Mesodermal cell (in vitro differentiated cells): ENCODE data around the gene ATXN7L1.
"Not testable (repeated sequence)": the region's sequence is repeated elsewhere in the genome, so short reads cannot be mapped to it uniquely, and the experiment has no call there.

Source experiments
- H3K27ac ChIP-seq: 2 replicates; pipeline ENCODE4 v1.7.0; 2013; ENCODE audit warnings: mild to moderate bottlenecking, low read depth, low read length, moderate library complexity; ENCODE audit not compliant: severe bottlenecking
- H3K36me3 ChIP-seq: 2 replicates; pipeline ENCODE4 v1.7.1; 2013; ENCODE audit warnings: mild to moderate bottlenecking, low read length, moderate library complexity; ENCODE audit not compliant: control insufficient read depth, insufficient read depth
- H3K4me1 ChIP-seq: one replicate; pipeline ENCODE4 v1.7.1; 2013; ENCODE audit warnings: mild to moderate bottlenecking, low read length; ENCODE audit not compliant: insufficient read depth, control insufficient read depth, poor library complexity, severe bottlenecking
- H3K4me3 ChIP-seq: 2 replicates; pipeline ENCODE4 v1.7.0; 2013; ENCODE audit warnings: low read length, control low read depth, mild to moderate bottlenecking; ENCODE audit not compliant: insufficient read depth, poor library complexity, severe bottlenecking; ENCODE audit errors: extremely low read depth
- H3K9me3 ChIP-seq: 2 replicates; pipeline ENCODE4 v1.7.1; 2013; ENCODE audit warnings: mild to moderate bottlenecking, low read length, moderate library complexity; ENCODE audit not compliant: control insufficient read depth
- WGBS, 2 experiments: methylation state at CpG; one replicate each; pipeline ENCODE4 v1.1.5; 2013; ENCODE audit warnings: missing lambda C conversion rate in 2 of 2; ENCODE audit not compliant: insufficient coverage in 2 of 2; 5-methylcytosine and 5-hydroxymethylcytosine counted together

Gene ATXN7L1

DNA sequence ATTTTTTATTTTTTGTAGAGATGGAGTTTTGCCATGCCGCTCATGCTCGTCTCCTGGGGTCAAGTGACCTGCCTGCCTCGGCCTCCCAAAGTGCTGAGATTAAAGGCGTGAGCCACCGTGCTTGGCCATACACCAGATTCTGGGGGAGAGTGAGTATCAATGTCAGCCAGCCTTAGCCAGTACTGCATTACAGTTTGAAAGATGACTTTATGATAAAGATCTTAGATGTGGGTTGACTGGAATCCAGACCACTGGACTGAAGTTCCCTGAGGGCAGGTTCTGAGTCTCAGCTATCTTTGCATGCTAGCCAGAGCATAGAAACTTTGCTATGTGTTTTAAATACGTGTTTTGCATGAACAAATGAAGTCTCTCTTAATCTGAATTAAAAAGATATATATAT is 177.9 kb downstream of the ATXN7L1 start:
- Histone ChIP-seq H3K36me3 (peaks cover 4% of the 10 kb centered on the region), H3K4me3 (no peak overlapping the region), H3K4me1 (no peaks in the 10 kb centered on the region), H3K27ac (no peak overlapping the region), H3K9me3 (no peaks in the 10 kb centered on the region)
- WGBS, 2 experiments, result 89 to 95% methylated on average over 5 of the region's 6 CpGs

DNA sequence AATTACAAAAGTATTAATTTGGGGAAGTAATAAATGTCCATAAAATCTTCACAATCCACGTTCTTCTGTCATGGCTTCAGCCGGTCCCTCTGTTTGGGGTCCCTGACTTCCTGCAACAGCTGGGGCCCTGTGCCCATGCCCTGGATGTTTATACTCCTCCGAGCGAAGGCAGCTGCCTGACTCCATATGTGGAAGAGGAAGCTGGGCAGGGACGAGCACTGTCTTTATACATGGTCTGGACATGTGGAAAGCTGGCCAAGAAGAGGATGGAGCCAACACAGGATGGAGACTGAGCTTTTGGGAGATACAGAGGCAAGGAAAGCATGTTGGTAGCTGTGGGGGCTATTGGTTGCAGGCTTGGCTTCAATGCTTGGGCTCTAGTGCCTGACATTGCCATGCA is 178.6 kb downstream of the ATXN7L1 start:
- peaks cover 4% of the 10 kb centered on the region for H3K36me3 ChIP-seq
- 90 to 94% methylated on average over 3 to 4 of the region's 5 CpGs for WGBS, 2 experiments

DNA sequence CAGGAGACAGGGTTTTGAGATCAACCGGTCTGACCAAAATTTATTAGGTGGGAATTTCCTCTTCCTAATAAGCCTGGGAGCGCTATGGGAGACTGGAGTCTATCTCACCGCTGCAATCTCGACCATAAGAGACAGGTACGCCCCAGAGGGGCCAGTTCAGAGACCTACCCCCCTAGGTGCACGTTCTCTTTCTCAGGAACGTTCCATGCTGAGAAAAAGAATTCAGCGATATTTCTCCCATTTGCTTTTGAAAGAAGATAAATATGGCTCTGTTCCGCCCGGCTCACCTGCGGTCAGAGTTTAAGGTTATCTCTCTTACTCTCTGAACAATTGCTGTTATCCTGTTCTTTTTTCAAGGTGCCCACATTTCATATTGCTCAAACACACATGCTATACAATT is 179.2 kb downstream of the ATXN7L1 start:
- WGBS, 2 experiments, result 40 to 49% methylated on average over 7 to 9 of the region's 11 CpGs
- not testable (repeated sequence) for H3K4me3 ChIP-seq, H3K4me1 ChIP-seq, H3K36me3 ChIP-seq, H3K9me3 ChIP-seq, H3K27ac ChIP-seq

More for the DNA sequence above, 178.6 kb downstream of the ATXN7L1 start:
- Histone ChIP-seq H3K9me3 (no peaks in the 10 kb centered on the region), H3K27ac (no peak overlapping the region), H3K4me1 (no peaks in the 10 kb centered on the region), H3K4me3 (no peak overlapping the region)

DNA sequence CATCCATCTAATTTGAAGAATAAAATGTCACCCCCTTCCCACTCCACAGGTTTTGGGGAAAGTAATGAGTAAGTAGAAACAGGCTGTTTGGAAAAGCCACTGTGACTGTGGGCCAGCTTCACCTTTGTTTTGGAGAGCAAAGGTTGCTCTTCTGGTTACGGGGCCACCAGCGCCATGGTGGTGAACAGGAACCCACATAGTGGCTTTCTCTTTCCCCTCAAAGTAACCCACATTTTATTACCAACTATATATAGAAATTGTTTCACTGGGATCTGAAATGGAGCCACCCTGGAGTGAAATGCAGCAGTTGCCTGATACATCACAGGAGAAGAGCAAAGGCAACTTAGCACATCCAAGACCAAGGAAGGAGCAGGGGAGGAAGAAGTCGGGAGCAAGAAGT is 182.8 kb downstream of the ATXN7L1 start:
- WGBS, 2 experiments, result 88% methylated on average over 2 of the region's 3 CpGs; no CpG with 5 or more reads in 1 of the 2 experiments
- Histone ChIP-seq H3K4me3 (no peak overlapping the region), H3K9me3 (no peaks in the 10 kb centered on the region), H3K36me3 (peaks cover 4% of the 10 kb centered on the region), H3K27ac (no peak overlapping the region), H3K4me1 (peaks cover 15% of the 10 kb centered on the region)

DNA sequence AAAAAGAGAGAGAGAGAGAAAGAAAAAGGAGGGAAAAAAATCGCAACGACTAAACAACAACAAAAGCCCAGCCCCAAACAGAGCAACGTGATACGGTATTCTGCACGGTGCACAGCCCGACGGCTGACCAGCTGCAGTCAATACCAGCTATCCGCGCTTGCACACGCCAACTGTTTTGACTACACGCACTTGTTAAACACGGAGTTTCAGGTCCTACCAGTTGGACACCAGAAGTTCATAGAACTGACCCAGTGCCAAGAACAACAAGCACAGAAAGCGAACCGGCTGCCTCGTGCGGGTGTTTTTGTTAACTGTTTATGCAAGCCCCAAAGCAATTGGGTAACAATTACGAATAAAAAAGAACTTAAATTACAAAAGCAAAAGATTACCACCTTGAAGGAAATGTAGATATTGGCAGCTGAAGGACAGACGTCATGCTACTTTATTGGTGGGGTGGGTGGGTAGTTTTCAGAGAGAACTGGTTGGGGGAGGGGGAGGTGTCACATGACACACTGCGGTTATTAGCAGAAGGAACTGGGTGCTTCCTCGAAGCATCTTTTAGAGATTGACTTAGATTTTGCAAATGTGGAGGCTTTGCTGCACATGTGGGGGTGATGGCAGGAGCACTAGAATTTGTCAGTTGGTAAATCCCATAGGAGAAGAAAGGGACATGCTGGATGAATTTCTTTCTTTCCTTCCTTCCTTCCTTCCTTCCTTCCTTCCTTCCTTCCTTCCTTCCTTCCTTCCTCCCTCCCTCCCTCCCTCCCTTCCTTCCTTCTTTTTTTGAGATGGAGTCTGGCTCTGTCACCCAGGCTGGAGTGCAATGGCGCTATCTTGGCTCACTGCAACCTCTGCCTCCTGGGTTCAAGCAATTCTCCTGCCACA is 184.5 kb downstream of the ATXN7L1 start:
- 38 to 49% methylated on average over 10 to 14 of the region's 21 CpGs for WGBS, 2 experiments

DNA sequence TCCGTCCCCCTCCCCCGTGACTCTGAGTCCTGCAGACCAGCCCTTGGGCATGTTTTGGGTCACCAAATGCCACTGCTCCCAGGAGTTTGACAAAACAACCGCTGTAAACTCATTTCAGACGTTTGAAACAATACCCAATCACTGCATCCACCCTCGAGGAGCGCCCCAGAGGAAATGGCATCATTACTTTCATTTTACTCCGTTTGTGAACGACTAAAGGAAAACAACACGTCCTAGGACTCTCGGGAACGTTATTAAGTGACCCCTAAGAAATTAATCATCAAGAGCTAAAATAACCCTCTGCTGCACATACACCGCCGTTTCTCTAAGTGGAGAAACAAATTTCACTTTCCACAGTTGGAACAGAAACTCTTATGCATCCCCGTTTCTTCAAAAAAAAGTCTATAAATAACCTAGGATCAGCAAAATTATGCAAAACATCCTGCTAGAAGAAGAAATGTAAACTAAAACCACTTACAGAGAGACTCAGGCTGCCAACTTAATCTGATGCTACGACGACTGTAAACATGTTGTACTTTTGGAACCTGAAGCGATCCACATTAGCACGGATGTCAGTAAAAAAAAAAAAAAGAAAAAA is 185.2 kb downstream of the ATXN7L1 start:
- Histone ChIP-seq H3K4me1 (peaks cover 15% of the 10 kb centered on the region), H3K9me3 (no peaks in the 10 kb centered on the region), H3K4me3 (no peak overlapping the region), H3K36me3 (peaks cover 2% of the 10 kb centered on the region), H3K27ac (no peak overlapping the region)
- 41 to 45% methylated on average over 13 to 14 of the region's 18 CpGs for WGBS, 2 experiments

More for the DNA sequence above, 184.5 kb downstream of the ATXN7L1 start:
- H3K36me3 ChIP-seq, result peaks cover 4% of the 10 kb centered on the region
- no peaks in the 10 kb centered on the region for H3K9me3 ChIP-seq
- H3K27ac ChIP-seq, result no peak overlapping the region
- peaks cover 15% of the 10 kb centered on the region for H3K4me1 ChIP-seq
- H3K4me3 ChIP-seq, result no peak overlapping the region

DNA sequence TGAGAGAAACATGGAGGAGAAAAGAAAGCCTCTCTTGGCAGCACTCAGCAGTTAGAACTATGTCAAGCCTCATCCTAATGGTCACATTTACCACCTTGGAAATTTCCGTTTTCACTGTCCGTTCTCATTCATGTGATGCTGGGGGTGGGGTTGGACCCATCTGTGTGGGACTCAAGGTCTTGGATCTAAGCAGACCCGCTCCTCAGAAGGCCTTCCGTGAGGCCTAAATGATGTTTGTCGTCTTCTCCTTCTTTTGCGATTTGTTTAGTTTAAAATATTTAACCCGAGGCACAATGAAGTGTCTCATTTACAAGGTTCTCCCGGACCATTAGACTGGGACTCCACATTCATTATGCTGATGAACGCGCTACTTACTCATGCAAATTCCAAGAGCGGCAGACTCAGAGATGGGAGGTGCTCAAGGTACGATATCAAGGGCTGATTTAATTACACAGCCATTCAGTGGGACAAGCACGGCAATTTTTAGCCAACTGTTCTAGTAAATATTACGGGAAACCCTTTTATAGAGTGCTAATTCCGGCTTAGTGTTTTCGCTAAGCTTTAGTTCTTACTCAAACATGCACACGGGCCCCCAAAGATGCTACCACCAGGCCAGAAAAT is 186.0 kb downstream of the ATXN7L1 start:
- Histone ChIP-seq H3K4me3 (no peak overlapping the region), H3K27ac (no peak overlapping the region), H3K36me3 (no peaks in the 10 kb centered on the region), H3K4me1 (peaks cover 15% of the 10 kb centered on the region), H3K9me3 (no peaks in the 10 kb centered on the region)
- 70 to 79% methylated on average over 11 to 14 of the region's 17 CpGs for WGBS, 2 experiments

DNA sequence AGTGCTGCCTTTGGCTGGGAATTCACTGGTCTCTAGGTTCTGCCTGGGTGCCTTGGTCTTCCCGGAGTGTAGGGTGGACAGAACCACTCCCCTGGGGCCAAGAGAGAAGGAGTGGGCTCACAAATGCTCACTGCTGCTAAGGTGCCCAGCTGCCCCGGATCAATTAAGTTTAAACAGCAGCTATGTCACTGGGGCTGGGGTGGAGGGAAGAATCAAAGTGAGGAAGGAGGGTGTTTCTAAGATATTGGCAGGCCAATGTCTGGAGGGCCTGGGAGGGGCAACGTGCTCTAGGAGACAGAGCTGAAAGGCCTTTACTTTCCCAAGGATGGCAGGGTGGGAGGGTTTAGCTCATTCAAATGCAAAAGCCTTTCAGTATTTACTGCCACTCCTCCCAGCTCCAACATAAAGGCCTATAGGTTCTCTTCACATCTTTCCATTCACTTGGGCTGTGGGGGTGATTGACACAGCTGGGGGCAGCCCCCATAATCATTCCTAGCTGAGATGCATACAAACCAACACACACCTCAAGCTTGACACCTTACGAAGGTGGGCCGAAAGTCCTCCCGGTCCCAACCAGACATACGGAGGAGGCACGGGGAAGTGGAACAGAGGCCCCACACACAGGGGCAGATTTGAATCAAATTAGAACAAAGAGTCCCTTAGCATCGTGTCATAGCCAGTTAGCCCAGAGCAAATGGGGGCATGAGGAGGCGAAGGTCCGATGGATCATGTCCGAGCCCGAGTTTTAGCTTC is 187.2 kb downstream of the ATXN7L1 start:
- WGBS, 2 experiments, result 43 to 51% methylated on average over 11 of the region's 13 CpGs
- Histone ChIP-seq H3K36me3 (no peaks in the 10 kb centered on the region), H3K4me3 (no peak overlapping the region), H3K9me3 (no peaks in the 10 kb centered on the region), H3K4me1 (peaks cover 15% of the 10 kb centered on the region), H3K27ac (no peak overlapping the region)

DNA sequence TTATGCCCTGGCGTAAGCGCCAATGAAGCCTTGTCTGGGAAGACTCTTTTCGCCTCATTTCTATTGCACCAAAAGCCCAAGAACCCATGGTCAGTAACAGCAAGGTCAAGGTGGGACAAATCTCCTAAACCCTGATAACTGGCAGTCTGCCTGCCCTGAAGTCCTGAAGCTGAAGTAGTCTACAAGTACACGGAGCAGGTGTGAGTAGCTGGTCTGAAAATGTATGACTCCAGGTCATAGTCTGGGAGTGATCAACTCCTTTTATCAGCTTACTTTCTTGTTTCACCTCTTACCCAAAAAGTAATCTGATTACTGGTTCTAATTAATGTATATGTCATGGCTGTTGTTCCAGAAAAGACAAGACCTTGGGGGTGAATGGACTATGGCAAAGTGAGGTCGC is 187.8 kb downstream of the ATXN7L1 start:
- H3K36me3 ChIP-seq, result no peaks in the 10 kb centered on the region
- no peaks in the 10 kb centered on the region for H3K9me3 ChIP-seq
- peaks cover 15% of the 10 kb centered on the region for H3K4me1 ChIP-seq
- no peak overlapping the region for H3K4me3 ChIP-seq
- H3K27ac ChIP-seq, result no peak overlapping the region
- whole genome bisulfite sequencing, 2 experiments, result 63 to 76% methylated on average over 4 to 5 of the region's 5 CpGs

DNA sequence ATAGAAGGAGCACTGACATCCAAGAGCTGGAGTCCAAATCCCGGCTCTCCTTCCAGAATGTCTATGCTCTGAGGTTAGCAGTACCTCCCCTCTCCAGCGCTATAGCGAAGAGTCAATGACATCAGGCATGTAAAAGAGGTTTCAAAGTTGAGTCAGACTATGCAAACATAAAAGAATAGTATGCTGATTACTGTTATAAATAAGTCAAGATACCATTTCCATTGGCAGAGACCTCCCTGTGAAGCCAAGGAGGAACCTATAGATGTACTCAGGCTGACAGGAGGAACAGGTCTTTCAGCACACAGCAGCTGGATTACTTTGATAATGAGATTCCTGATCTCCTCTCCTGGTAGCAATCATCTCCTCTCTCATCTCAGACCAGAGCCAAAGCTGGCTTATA is 191.2 kb downstream of the ATXN7L1 start:
- Histone ChIP-seq H3K4me3 (no peak overlapping the region), H3K27ac (no peak overlapping the region), H3K4me1 (no peaks in the 10 kb centered on the region), H3K36me3 (no peaks in the 10 kb centered on the region), H3K9me3 (no peaks in the 10 kb centered on the region)
- WGBS, 2 experiments, result 86 to 100% methylated on average over 1 of the region's 3 CpGs
